ENCODE data around the gene RABGAP1L.
"Not testable (repeated sequence)": the region's sequence is repeated elsewhere in the genome, so short reads cannot be mapped to it uniquely, and the experiment has no call there.

The RABGAP1L gene

GRCh38 chr1:174828264-174828663, 668.9 kb downstream of the RABGAP1L start:
- no peak for DNase-seq

- no peak for DNase-seq
These were observed 670.7 kb downstream of the RABGAP1L start for GRCh38 chr1:174829990-174830389.

GRCh38 chr1:174836543-174836942, 677.2 kb downstream of the RABGAP1L start:
- no peak for DNase-seq

- DNase-seq, result no peak
These were observed 678.1 kb downstream of the RABGAP1L start for GRCh38 chr1:174837386-174837785.

- no peak for DNase-seq
These were observed 679.9 kb downstream of the RABGAP1L start for GRCh38 chr1:174839211-174839610.

- DNase-seq, result no peak
These were observed 682.4 kb downstream of the RABGAP1L start for GRCh38 chr1:174841747-174842146.

- not testable (repeated sequence) for DNase-seq
These were observed 689.6 kb downstream of the RABGAP1L start for GRCh38 chr1:174848593-174849560.

- DNase-seq, result no peak
These were observed 691.4 kb downstream of the RABGAP1L start for GRCh38 chr1:174850726-174851125.

- no peak for DNase-seq
These were observed 699.0 kb downstream of the RABGAP1L start for GRCh38 chr1:174858301-174858700.

- no peak for DNase-seq
These were observed 711.0 kb downstream of the RABGAP1L start for GRCh38 chr1:174870319-174870718.

- no peak for DNase-seq
These were observed 712.6 kb downstream of the RABGAP1L start for GRCh38 chr1:174871886-174872285.

GRCh38 chr1:174872615-174873058, 713.3 kb downstream of the RABGAP1L start:
- DNase-seq, result no peak

- peak; percentile 11 to 22 for DNase-seq
These were observed 715.2 kb downstream of the RABGAP1L start for GRCh38 chr1:174874331-174875053.

- no peak for DNase-seq
These were observed 716.0 kb downstream of the RABGAP1L start for GRCh38 chr1:174875306-174875705.

GRCh38 chr1:174877208-174877673, 717.9 kb downstream of the RABGAP1L start:
- no peak for DNase-seq

GRCh38 chr1:174880171-174880570, 720.9 kb downstream of the RABGAP1L start:
- DNase-seq, result no peak

- DNase-seq, result peak in 1 of 2 donors; percentile 14
These were observed 724.1 kb downstream of the RABGAP1L start for GRCh38 chr1:174883409-174883808.

- no peak for DNase-seq
These were observed 724.7 kb downstream of the RABGAP1L start for GRCh38 chr1:174884038-174884437.

- no peak for DNase-seq
These were observed 725.2 kb downstream of the RABGAP1L start for GRCh38 chr1:174884566-174884965.

GRCh38 chr1:174890024-174890423, 730.7 kb downstream of the RABGAP1L start:
- no peak for DNase-seq

- DNase-seq, result no peak
These were observed 732.7 kb downstream of the RABGAP1L start for GRCh38 chr1:174892016-174892415.

GRCh38 chr1:174894117-174894762, 734.9 kb downstream of the RABGAP1L start:
- no peak for DNase-seq

GRCh38 chr1:174895610-174896009, 736.3 kb downstream of the RABGAP1L start:
- not testable (repeated sequence) for DNase-seq

Measured in inflammatory macrophage (primary cell).